OCI-LY7 (cell line): ENCODE data around the gene NISCH.

Experiments
- CTCF ChIP-seq: fragments of 200-600 bp; sonication (generic); conservative IDR thresholded peaks from 2 replicates; pipeline ENCODE4 v1.5.1; 2014; ENCODE audit warnings: mild to moderate bottlenecking, antibody characterized with exemption, low read length, moderate library complexity, mixed read lengths
- EZH2phosphoT487 ChIP-seq: fragments of 200-600 bp; sonication (generic); IDR thresholded peaks from 2 replicates; pipeline ENCODE4 v1.6.1; 2018; ENCODE audit warnings: low read depth, borderline replicate concordance, mild to moderate bottlenecking, mixed run types, antibody characterized with exemption, low read length, moderate library complexity, mixed read lengths

GRCh38 chr3:52441772-52442332 lies 13.6 kb upstream of the NISCH start:
- TF ChIP-seq EZH2phosphoT487 (no peak), CTCF (no peak)
